HEK293T (cell line): ENCODE measurements around the gene RHBDD1.

Experiments used
- CTCF ChIA-PET: fragments of 350-600 bp; formaldehyde crosslinking; extraction: SDS; loops from one replicate; lab custom pipeline; 2021; ENCODE audit warnings: antibody characterized with exemption, inconsistent platforms; lab: Yijun Ruan, JAX
- POLR2A ChIA-PET: fragments of 350-600 bp; formaldehyde crosslinking; extraction: SDS; loops from one replicate; lab custom pipeline; 2020; ENCODE audit warnings: antibody characterized with exemption, inconsistent platforms; lab: Yijun Ruan, JAX
- DNase-seq: peaks from one replicate; pipeline ENCODE4 v3.0.0; 2012; ENCODE audit warnings: mixed read lengths; ENCODE audit errors: extremely low spot score
- ARNT ChIP-seq: fragments of 450-650 bp; IDR thresholded peaks from 2 replicates; pipeline ENCODE4 v1.6.1; 2017; ENCODE audit warnings: mild to moderate bottlenecking
- BHLHE40 ChIP-seq: fragments of 450-650 bp; IDR thresholded peaks from 2 replicates; pipeline ENCODE4 v1.6.1; 2016; ENCODE audit warnings: mild to moderate bottlenecking, moderate library complexity, borderline replicate concordance
- CTBP1 ChIP-seq: fragments of 450-650 bp; IDR thresholded peaks from 2 replicates; pipeline ENCODE4 v1.6.1; 2016; ENCODE audit warnings: borderline replicate concordance
- ELF4 ChIP-seq: fragments of 450-650 bp; IDR thresholded peaks from 2 replicates; pipeline ENCODE4 v1.6.1; 2017; ENCODE audit warnings: antibody characterized with exemption
- FOXA1 ChIP-seq: fragments of 450-650 bp; IDR thresholded peaks from 2 replicates; pipeline ENCODE4 v1.6.1; 2016; ENCODE audit warnings: mild to moderate bottlenecking
- FOXK2 ChIP-seq: fragments of 450-650 bp; IDR thresholded peaks from 2 replicates; pipeline ENCODE4 v1.6.1; 2016; ENCODE audit warnings: mild to moderate bottlenecking
- FOXM1 ChIP-seq: fragments of 450-650 bp; IDR thresholded peaks from 2 replicates; pipeline ENCODE4 v1.6.1; 2017; ENCODE audit warnings: mild to moderate bottlenecking, borderline replicate concordance
- HDGF ChIP-seq: fragments of 450-650 bp; IDR thresholded peaks from 2 replicates; pipeline ENCODE4 v1.6.1; 2017; ENCODE audit warnings: antibody characterized with exemption, borderline replicate concordance
- L3MBTL2 ChIP-seq: fragments of 450-650 bp; conservative IDR thresholded peaks from 2 replicates; pipeline ENCODE4 v1.6.1; 2016; ENCODE audit warnings: mild to moderate bottlenecking
- LEF1 ChIP-seq: fragments of 450-650 bp; IDR thresholded peaks from 2 replicates; pipeline ENCODE4 v1.6.1; 2017; ENCODE audit warnings: mild to moderate bottlenecking, borderline replicate concordance
- NFRKB ChIP-seq: fragments of 450-650 bp; IDR thresholded peaks from 2 replicates; pipeline ENCODE4 v1.6.1; 2016; ENCODE audit warnings: mild to moderate bottlenecking, moderate library complexity
- SP1 ChIP-seq: fragments of 450-650 bp; IDR thresholded peaks from 2 replicates; pipeline ENCODE4 v1.6.1; 2017
- SUZ12 ChIP-seq: fragments of 450-650 bp; IDR thresholded peaks from 2 replicates; pipeline ENCODE4 v1.6.1; 2016; ENCODE audit warnings: mild to moderate bottlenecking
- TARDBP ChIP-seq: fragments of 450-650 bp; IDR thresholded peaks from 2 replicates; pipeline ENCODE4 v1.6.1; 2016
- ZNF384 ChIP-seq: fragments of 450-650 bp; IDR thresholded peaks from 2 replicates; pipeline ENCODE4 v1.6.1; 2016
- TF ChIP-seq, protein P1 (sequence below): fragments of 450-650 bp; IDR thresholded peaks from 2 replicates; pipeline ENCODE4 v1.6.1; 2016

The RHBDD1 gene

DNA sequence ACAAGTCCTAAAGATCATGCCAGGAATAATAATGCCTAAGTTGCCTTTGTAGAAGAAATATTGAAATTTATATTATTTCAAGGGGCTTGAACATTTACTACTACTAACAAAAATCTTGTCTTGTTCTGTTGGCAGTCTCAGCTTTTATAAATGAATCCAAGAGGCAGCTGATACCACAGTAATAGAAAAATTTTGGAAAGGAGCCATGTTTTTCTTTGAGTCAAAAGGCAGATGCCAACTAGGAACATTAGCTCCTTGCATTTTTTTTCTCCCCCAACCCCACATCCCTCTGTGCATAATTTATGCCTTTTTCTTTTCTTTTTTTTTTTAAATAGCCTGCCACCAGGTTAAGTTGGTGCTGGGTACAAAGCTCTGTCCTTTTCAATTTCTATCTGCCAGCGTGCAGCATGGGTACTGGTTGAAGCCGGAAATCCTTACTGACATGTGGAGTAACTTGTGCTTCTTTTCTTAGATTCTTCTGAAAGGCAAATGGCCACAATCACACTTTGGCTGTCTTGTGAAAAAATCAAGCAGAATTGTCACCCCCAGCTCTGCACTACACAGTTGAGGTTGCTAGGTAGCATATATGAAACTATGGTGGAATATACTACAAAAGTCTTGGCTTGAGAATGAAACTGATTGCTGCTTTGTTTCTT is 98.8 kb downstream of the RHBDD1 start:
- POLR2A ChIA-PET, result no interaction called here
- no peak for DNase-seq
- TF ChIP-seq SP1 (no peak), ARNT (no peak), CTBP1 (no peak), L3MBTL2 (no peak), FOXM1 (no peak), SUZ12 (no peak), LEF1 (no peak), FOXK2 (no peak), HDGF (no peak), ZNF384 (no peak), TARDBP (no peak), ELF4 (no peak), NFRKB (no peak), FOXA1 (no peak), BHLHE40 (no peak)
- TF ChIP-seq, protein P1, sequence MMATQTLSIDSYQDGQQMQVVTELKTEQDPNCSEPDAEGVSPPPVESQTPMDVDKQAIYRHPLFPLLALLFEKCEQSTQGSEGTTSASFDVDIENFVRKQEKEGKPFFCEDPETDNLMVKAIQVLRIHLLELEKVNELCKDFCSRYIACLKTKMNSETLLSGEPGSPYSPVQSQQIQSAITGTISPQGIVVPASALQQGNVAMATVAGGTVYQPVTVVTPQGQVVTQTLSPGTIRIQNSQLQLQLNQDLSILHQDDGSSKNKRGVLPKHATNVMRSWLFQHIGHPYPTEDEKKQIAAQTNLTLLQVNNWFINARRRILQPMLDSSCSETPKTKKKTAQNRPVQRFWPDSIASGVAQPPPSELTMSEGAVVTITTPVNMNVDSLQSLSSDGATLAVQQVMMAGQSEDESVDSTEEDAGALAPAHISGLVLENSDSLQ, result no peak
- CTCF ChIA-PET, result interaction anchor here (0.5 kb wide), 1 partner anchor 239 kb away, joined by 4 read pairs; no protein-coding TSS in a partner anchor

DNA sequence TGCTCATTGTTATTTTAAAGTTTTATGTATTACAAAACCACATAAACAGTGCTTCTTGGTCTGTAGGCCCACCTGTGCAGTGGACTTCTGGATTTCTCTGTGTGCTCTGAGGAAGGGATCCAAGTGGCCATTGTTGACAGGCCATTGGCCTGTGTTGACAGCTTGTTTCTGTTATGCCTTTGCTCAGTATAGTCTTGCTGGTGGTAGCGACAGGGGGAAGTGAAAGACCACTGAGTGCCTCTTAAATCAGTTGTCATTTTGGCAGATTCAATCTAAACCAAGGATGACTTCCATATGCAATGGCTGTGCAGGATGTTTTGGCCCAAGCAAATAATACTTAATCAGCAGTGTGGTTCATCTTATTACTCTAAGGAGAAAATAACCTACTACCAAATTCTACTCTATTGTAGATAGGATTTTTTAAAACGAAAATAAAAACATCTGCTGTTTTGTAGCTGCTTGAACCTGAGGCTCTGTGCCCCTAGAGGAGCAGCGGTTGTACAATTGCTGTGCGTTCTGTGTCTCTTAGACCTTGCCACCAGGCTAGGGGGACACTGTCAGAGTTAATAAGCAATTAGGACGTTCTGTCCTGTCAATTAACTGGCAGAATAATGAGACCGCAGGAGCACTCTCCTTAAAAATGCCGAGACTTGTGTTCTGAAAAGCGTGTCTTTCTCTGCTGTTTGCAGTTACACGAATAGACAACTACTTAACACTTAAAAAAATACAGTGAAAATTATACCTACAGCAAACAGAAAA is 108.2 kb downstream of the RHBDD1 start:
- TF ChIP-seq NFRKB (no peak), SUZ12 (no peak), SP1 (no peak), ZNF384 (no peak), ELF4 (no peak), FOXM1 (no peak), HDGF (no peak), FOXA1 (no peak), CTBP1 (no peak), BHLHE40 (no peak), ARNT (no peak), L3MBTL2 (no peak), LEF1 (no peak), TARDBP (no peak), FOXK2 (no peak)
- TF ChIP-seq, protein P1, result no peak
- ChIA-PET CTCF (no interaction called here), POLR2A (no interaction called here)
- no peak for DNase-seq

DNA sequence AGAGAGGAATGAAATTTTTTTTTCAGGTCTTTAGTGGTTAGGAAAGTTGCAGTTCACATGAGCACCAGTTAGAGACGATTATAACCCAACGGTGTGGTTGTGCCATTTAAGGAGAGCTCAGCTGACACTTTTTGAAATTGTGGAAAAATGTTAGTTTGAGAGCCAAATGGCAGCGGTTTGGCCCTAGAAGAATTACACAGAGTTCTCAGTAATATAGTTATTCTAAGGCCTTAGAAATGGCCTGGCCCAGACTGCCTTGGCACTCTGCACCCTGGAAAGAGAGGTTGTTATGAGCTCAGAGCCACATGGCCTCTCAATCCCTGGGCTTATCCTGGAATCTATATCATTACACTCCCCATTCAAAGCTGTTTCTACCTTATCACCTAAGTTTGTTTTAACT is 117.4 kb downstream of the RHBDD1 start:
- ChIA-PET CTCF (no interaction called here), POLR2A (no interaction called here)
- DNase-seq, result no peak
- TF ChIP-seq FOXM1 (no peak), SUZ12 (no peak), ZNF384 (no peak), ARNT (no peak), CTBP1 (no peak), LEF1 (no peak), BHLHE40 (no peak), SP1 (no peak), FOXA1 (no peak)

DNA sequence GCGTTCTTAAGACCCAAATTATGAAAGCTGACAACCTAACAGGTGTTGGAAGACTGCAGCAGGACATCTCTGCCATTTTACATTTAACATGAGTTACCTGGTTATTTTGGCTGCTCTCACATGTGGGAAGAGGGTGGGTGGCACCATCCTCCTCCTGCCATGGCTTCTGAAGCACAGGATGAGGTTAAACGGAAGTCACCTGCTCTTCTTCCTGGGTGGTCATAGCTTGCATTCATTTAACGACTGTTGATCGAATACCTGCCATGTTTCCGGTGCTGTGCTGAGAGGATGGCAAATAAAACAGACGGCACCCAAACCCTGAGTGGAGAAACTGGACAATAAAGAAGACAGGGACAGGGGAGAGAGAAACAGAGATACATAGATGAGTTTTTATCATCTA is 118.0 kb downstream of the RHBDD1 start:
- DNase-seq, result no peak
- POLR2A ChIA-PET, result no interaction called here
- CTCF ChIA-PET, result no interaction called here

DNA sequence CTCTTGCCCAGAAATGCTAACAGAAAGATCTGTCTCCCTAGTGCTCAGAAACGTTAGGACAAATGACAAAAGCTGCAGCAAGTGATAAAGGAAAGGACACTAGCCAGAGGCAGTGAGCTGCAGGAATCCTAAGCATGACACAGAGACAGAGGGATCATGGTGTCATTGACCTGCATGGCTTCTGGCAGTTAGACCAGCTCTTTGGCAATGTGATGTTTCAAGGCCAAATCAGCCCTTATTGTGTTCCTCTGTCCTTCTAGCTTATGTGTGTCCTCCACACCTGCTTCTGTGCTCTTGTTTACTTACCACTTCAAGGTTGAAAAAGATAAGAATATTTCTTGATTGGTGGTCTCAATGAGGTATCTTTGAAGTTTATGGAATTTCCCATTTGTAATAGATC is 120.8 kb downstream of the RHBDD1 start:
- no peak for TF ChIP-seq FOXK2
- no peak for TF ChIP-seq LEF1
- no peak for TF ChIP-seq ELF4
- no peak for TF ChIP-seq FOXA1
- TF ChIP-seq HDGF, result no peak
- no peak for TF ChIP-seq ARNT
- no peak for TF ChIP-seq SUZ12
- TF ChIP-seq FOXM1, result no peak
- TF ChIP-seq, protein P1, result no peak
- TF ChIP-seq BHLHE40, result no peak
- no peak for TF ChIP-seq NFRKB
- CTCF ChIA-PET, result no interaction called here
- POLR2A ChIA-PET, result no interaction called here
- DNase-seq, result no peak

More for the DNA sequence above, 118.0 kb downstream of the RHBDD1 start:
- TF ChIP-seq ELF4 (no peak), FOXK2 (no peak), L3MBTL2 (no peak), ZNF384 (no peak), NFRKB (no peak), CTBP1 (no peak), HDGF (no peak), TARDBP (no peak), LEF1 (no peak), SUZ12 (no peak), SP1 (no peak), ARNT (no peak), BHLHE40 (no peak), FOXA1 (no peak), FOXM1 (no peak)
- TF ChIP-seq, protein P1, result no peak
